A673 (cell line): ENCODE measurements around the gene GAR1.

Experiments used
- CTCF ChIP-seq: fragments of 300-800, 200-600 bp; sonication (generic); conservative IDR thresholded peaks from 2 replicates; pipeline ENCODE4 v1.5.1; 2017; ENCODE audit warnings: low read depth, mild to moderate bottlenecking, antibody characterized with exemption, low read length, moderate library complexity, mixed read lengths
- EZH2 ChIP-seq: fragments of 200-600 bp; sonication (generic); IDR thresholded peaks from 2 replicates; pipeline ENCODE4 v1.6.1; 2017; ENCODE audit warnings: borderline replicate concordance, low read depth, mild to moderate bottlenecking, mixed read lengths, antibody characterized with exemption, low read length; ENCODE audit not compliant: poor library complexity, severe bottlenecking

- TF ChIP-seq CTCF (no peak), EZH2 (no peak)
These were observed 27.8 kb upstream of the GAR1 start for GRCh38 chr4:109787807-109788206.
